WTC11 (cell line): Measurements from ENCODE around the gene PIGS. TPM values are rescaled to one million over a fixed set of nuclear protein-coding genes. Genes with fewer than 3 reads are reported as not detected.

Source experiments
- ATAC-seq: fragments of 200-7000 bp; cut with Tn5 transposase; 2 replicates; pipeline ENCODE4 v1.10.0; 2021; ENCODE audit warnings: mild to moderate bottlenecking, moderate library complexity
- CTCF ChIA-PET: fragments of 300-600 bp; sonication (Branson Sonifier 250); formaldehyde crosslinking; loops from one replicate; lab custom pipeline; 2021; ENCODE audit warnings: antibody characterized with exemption; lab: Charles Lee
- POLR2A ChIA-PET: fragments of 350-600 bp; sonication (Branson Sonifier 250); formaldehyde crosslinking; loops from one replicate; lab custom pipeline; 2021; ENCODE audit warnings: antibody characterized with exemption; lab: Charles Lee
- DNase-seq: peaks from one replicate; pipeline ENCODE4 v3.0.0; 2021; ENCODE audit warnings: low spot score
- H3K27ac Mint-ChIP-seq: 2 replicates; pipeline ENCODE4 v1.8.0; 2021; ENCODE audit warnings: mixed read lengths
- H3K27me3 Mint-ChIP-seq: 2 replicates; pipeline ENCODE4 v1.8.0; 2021; ENCODE audit warnings: low read depth, mild to moderate bottlenecking, moderate library complexity, mixed read lengths
- H3K36me3 Mint-ChIP-seq: 2 replicates; pipeline ENCODE4 v1.8.0; 2021; ENCODE audit warnings: mixed read lengths
- H3K4me1 Mint-ChIP-seq: 2 replicates; pipeline ENCODE4 v1.8.0; 2022; ENCODE audit warnings: mixed read lengths
- H3K4me3 Mint-ChIP-seq: 2 replicates; pipeline ENCODE4 v1.8.0; 2021; ENCODE audit warnings: mild to moderate bottlenecking, moderate library complexity, mixed read lengths
- H3K9me3 Mint-ChIP-seq: 2 replicates; pipeline ENCODE4 v1.8.0; 2021; ENCODE audit warnings: mixed read lengths
- ATF1 ChIP-seq: sonication (generic); formaldehyde crosslinking; IDR thresholded peaks from 2 replicates; pipeline ENCODE4 v1.8.1; 2023; ENCODE audit warnings: mild to moderate bottlenecking, moderate library complexity, missing genetic modification reagents
- FOXJ3 ChIP-seq: sonication (generic); formaldehyde crosslinking; IDR thresholded peaks from 2 replicates; pipeline ENCODE4 v1.9.0; 2021; ENCODE audit warnings: missing genetic modification reagents, mild to moderate bottlenecking, borderline replicate concordance
- FOXK1 ChIP-seq: sonication (generic); formaldehyde crosslinking; IDR thresholded peaks from 2 replicates; pipeline ENCODE4 v1.8.0; 2022; ENCODE audit warnings: mild to moderate bottlenecking, moderate library complexity, missing genetic modification reagents
- KAT7 ChIP-seq: sonication (generic); formaldehyde crosslinking; IDR thresholded peaks from 2 replicates; pipeline ENCODE4 v1.8.1; 2023; ENCODE audit warnings: missing genetic modification reagents, mild to moderate bottlenecking, borderline replicate concordance
- MYBL2 ChIP-seq: sonication (generic); formaldehyde crosslinking; IDR thresholded peaks from 2 replicates; pipeline ENCODE4 v1.8.1; 2023; ENCODE audit warnings: mild to moderate bottlenecking, moderate library complexity, missing genetic modification reagents
- NFE2L1 ChIP-seq: sonication (generic); formaldehyde crosslinking; IDR thresholded peaks from 2 replicates; pipeline ENCODE4 v1.8.1; 2023; ENCODE audit warnings: missing genetic modification reagents
- NR1H2 ChIP-seq: sonication (generic); formaldehyde crosslinking; IDR thresholded peaks from 2 replicates; pipeline ENCODE4 v1.9.0; 2021; ENCODE audit warnings: mild to moderate bottlenecking, moderate library complexity, missing genetic modification reagents
- RELA ChIP-seq: sonication (generic); formaldehyde crosslinking; IDR thresholded peaks from 2 replicates; pipeline ENCODE4 v1.8.1; 2022; ENCODE audit warnings: missing genetic modification reagents, mild to moderate bottlenecking, borderline replicate concordance
- SP1 ChIP-seq: sonication (generic); formaldehyde crosslinking; conservative IDR thresholded peaks from 2 replicates; pipeline ENCODE4 v1.8.1; 2022; ENCODE audit warnings: missing genetic modification reagents
- TCF7 ChIP-seq: sonication (generic); formaldehyde crosslinking; IDR thresholded peaks from 2 replicates; pipeline ENCODE4 v1.8.0; 2022; ENCODE audit warnings: mild to moderate bottlenecking, low read depth, missing genetic modification reagents, moderate library complexity
- ZMAT4 ChIP-seq: fragments of 250-450 bp; sonication (Bioruptor Pico); IDR thresholded peaks from 2 replicates; pipeline ENCODE4 v1.9.0; 2021; ENCODE audit warnings: mild to moderate bottlenecking
- ZNF219 ChIP-seq: sonication (generic); formaldehyde crosslinking; IDR thresholded peaks from 2 replicates; pipeline ENCODE4 v1.8.0; 2023; ENCODE audit warnings: missing genetic modification reagents, mild to moderate bottlenecking, borderline replicate concordance
- ZNF396 ChIP-seq: fragments of 250-450 bp; sonication (Bioruptor Pico); IDR thresholded peaks from 2 replicates; pipeline ENCODE4 v1.8.0; 2021; ENCODE audit warnings: mild to moderate bottlenecking, moderate library complexity, borderline replicate concordance
- ZNF416 ChIP-seq: fragments of 250-450 bp; sonication (Bioruptor Pico); IDR thresholded peaks from 2 replicates; pipeline ENCODE4 v1.9.0; 2021; ENCODE audit warnings: mild to moderate bottlenecking, inconsistent platforms
- ZNF425 ChIP-seq: fragments of 250-450 bp; sonication (Bioruptor Pico); conservative IDR thresholded peaks from 2 replicates; pipeline ENCODE4 v1.9.0; 2021; ENCODE audit warnings: mild to moderate bottlenecking
- total RNA-seq: library from RNA; stranded (reverse); gene quantifications from 3 replicates; pipeline ENCODE4 v1.2.3, GENCODE V29; 2021
- TF ChIP-seq, protein P1 (sequence below): sonication (generic); formaldehyde crosslinking; IDR thresholded peaks from 2 replicates; pipeline ENCODE4 v1.8.0; 2023; ENCODE audit warnings: missing genetic modification reagents
- TF ChIP-seq, protein P2 (sequence below): sonication (generic); formaldehyde crosslinking; IDR thresholded peaks from 2 replicates; pipeline ENCODE4 v1.8.0; 2023; ENCODE audit warnings: mild to moderate bottlenecking, missing genetic modification reagents
- TF ChIP-seq, protein P3 (sequence below): sonication (generic); formaldehyde crosslinking; IDR thresholded peaks from 2 replicates; pipeline ENCODE4 v1.8.1; 2023; ENCODE audit warnings: mild to moderate bottlenecking, missing genetic modification reagents

Gene PIGS
- total RNA-seq, 1 experiment from 2014 or later, result 50.6 TPM

- TF ChIP-seq, protein P1, sequence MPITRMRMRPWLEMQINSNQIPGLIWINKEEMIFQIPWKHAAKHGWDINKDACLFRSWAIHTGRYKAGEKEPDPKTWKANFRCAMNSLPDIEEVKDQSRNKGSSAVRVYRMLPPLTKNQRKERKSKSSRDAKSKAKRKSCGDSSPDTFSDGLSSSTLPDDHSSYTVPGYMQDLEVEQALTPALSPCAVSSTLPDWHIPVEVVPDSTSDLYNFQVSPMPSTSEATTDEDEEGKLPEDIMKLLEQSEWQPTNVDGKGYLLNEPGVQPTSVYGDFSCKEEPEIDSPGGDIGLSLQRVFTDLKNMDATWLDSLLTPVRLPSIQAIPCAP (CRISPR knock-in tag), result no peak
Measured at GRCh38 chr17:28515518-28515917, 55.8 kb downstream of the PIGS start (continued).

DNA sequence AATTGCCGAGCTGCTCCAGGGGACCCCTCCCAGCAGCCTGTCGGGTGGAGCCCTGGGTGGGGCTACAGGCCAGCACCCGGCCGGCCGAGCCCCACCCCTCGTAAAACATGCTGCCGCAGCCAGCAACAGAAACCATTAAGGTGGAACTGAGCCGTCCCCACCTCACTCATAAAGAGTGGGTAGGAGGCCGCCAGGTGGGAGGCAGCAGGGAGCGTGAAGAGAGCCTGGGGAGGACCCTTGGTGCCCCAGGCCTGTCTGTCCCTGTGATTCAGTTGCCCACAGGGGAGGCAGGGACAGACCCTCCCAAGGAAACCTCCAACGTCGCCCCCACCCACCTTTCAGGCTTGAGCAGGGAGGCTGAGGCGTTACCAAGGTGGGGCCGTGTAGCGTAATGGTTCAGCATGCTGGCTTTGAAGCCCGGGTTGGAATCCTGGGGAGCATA, 56.7 kb downstream of the PIGS start:
- Mint-ChIP-seq H3K4me3 (no peak overlapping the region), H3K27me3 (peaks cover 7% of the 10 kb centered on the region), H3K36me3 (no peaks in the 10 kb centered on the region), H3K9me3 (peaks cover 18% of the 10 kb centered on the region), H3K4me1 (no peaks in the 10 kb centered on the region), H3K27ac (no peak overlapping the region)
- ChIA-PET POLR2A (no interaction called here), CTCF (no interaction called here)
- no peak for DNase-seq
- TF ChIP-seq RELA, result no peak
- TF ChIP-seq FOXK1 (CRISPR knock-in tag), result no peak
- no peak for TF ChIP-seq NFE2L1
- TF ChIP-seq ZMAT4 (CRISPR knock-in tag), result no peak
- TF ChIP-seq, protein P2, sequence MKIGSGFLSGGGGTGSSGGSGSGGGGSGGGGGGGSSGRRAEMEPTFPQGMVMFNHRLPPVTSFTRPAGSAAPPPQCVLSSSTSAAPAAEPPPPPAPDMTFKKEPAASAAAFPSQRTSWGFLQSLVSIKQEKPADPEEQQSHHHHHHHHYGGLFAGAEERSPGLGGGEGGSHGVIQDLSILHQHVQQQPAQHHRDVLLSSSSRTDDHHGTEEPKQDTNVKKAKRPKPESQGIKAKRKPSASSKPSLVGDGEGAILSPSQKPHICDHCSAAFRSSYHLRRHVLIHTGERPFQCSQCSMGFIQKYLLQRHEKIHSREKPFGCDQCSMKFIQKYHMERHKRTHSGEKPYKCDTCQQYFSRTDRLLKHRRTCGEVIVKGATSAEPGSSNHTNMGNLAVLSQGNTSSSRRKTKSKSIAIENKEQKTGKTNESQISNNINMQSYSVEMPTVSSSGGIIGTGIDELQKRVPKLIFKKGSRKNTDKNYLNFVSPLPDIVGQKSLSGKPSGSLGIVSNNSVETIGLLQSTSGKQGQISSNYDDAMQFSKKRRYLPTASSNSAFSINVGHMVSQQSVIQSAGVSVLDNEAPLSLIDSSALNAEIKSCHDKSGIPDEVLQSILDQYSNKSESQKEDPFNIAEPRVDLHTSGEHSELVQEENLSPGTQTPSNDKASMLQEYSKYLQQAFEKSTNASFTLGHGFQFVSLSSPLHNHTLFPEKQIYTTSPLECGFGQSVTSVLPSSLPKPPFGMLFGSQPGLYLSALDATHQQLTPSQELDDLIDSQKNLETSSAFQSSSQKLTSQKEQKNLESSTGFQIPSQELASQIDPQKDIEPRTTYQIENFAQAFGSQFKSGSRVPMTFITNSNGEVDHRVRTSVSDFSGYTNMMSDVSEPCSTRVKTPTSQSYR, result no peak
- no peak for TF ChIP-seq TCF7 (CRISPR knock-in tag)
- TF ChIP-seq ATF1, result no peak
- no peak for ATAC-seq

DNA sequence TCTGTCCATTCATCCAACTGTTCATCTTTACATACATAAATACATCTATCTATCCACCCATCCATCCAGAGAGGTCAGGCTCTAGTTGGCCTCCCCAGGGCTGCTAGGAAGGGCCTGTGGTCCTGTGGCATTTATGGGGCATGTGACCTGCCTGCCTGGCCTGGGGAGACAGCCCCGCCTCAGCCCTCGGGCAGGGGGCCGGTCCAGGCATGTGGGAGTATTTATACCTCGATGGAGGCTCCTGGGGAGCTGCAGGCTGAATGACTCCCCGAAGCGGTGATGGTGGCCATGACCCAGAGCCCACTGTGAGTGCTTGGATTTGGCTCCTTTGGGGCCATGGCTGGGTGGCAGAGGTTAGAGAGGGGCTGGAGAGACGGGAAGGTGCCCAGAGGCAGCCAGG, 57.8 kb downstream of the PIGS start:
- ATAC-seq, result no peak
- CTCF ChIA-PET, result interaction anchor here (1.4 kb wide), 1 partner anchor 9 kb away, joined by 3 read pairs; no protein-coding TSS in a partner anchor
- Mint-ChIP-seq H3K9me3 (peaks cover 18% of the 10 kb centered on the region), H3K4me1 (peaks cover 3% of the 10 kb centered on the region; the same call in 1 of the 2 replicates), H3K36me3 (no peaks in the 10 kb centered on the region), H3K27me3 (peaks cover 8% of the 10 kb centered on the region), H3K4me3 (no peak overlapping the region), H3K27ac (no peak overlapping the region)
- POLR2A ChIA-PET, result no interaction called here
- no peak for DNase-seq
- no peak for TF ChIP-seq FOXJ3 (CRISPR knock-in tag)
- TF ChIP-seq ZNF396 (CRISPR knock-in tag), result no peak
- no peak for TF ChIP-seq MYBL2 (CRISPR knock-in tag)
- TF ChIP-seq KAT7 (CRISPR knock-in tag), result no peak

GRCh38 chr17:28511858-28512461, 59.4 kb downstream of the PIGS start:
- Mint-ChIP-seq H3K9me3 (peaks cover 15% of the 10 kb centered on the region), H3K27me3 (peaks cover 12% of the 10 kb centered on the region), H3K4me3 (no peak overlapping the region), H3K27ac (no peak overlapping the region), H3K36me3 (no peaks in the 10 kb centered on the region), H3K4me1 (peaks cover 10% of the 10 kb centered on the region)
- DNase-seq, result no peak
- ChIA-PET POLR2A (no interaction called here), CTCF (interaction anchor here (1.0 to 1.8 kb wide), 4 partner anchors 8 to 95 kb away, joined by 3 to 5 read pairs (median 4); no protein-coding TSS in a partner anchor)
- no peak for ATAC-seq
- TF ChIP-seq ZNF425 (CRISPR knock-in tag), result no peak
- TF ChIP-seq, protein P3, sequence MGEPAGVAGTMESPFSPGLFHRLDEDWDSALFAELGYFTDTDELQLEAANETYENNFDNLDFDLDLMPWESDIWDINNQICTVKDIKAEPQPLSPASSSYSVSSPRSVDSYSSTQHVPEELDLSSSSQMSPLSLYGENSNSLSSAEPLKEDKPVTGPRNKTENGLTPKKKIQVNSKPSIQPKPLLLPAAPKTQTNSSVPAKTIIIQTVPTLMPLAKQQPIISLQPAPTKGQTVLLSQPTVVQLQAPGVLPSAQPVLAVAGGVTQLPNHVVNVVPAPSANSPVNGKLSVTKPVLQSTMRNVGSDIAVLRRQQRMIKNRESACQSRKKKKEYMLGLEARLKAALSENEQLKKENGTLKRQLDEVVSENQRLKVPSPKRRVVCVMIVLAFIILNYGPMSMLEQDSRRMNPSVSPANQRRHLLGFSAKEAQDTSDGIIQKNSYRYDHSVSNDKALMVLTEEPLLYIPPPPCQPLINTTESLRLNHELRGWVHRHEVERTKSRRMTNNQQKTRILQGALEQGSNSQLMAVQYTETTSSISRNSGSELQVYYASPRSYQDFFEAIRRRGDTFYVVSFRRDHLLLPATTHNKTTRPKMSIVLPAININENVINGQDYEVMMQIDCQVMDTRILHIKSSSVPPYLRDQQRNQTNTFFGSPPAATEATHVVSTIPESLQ, result no peak
- TF ChIP-seq ZNF219 (CRISPR knock-in tag), result no peak
- no peak for TF ChIP-seq ZNF416 (CRISPR knock-in tag)
- TF ChIP-seq SP1 (CRISPR knock-in tag), result no peak
- no peak for TF ChIP-seq NR1H2 (CRISPR knock-in tag)
